ENCODE data around the gene CLTB. TPM values are rescaled to one million over a fixed set of nuclear protein-coding genes. Genes with fewer than 3 reads are reported as not detected.
A peak's percentile ranks its signal among the peaks of the same experiment; 100 is the strongest.
"Not testable (repeated sequence)": the region's sequence is repeated elsewhere in the genome, so short reads cannot be mapped to it uniquely, and the experiment has no call there.

Gene CLTB
- polyA plus RNA-seq = 54.1 TPM

- Mint-ChIP-seq H3K36me3 (peaks cover 2% of the 10 kb centered on the region), H3K4me3 (peak within 1 kb of the TSS; percentile 82 to 92 (median 88)), H3K4me1 (peaks cover 12 to 26% (median 16%) of the 10 kb centered on the region in 3 donors), H3K27me3 (peaks cover 6% of the 10 kb centered on the region), H3K27ac (peak within 1 kb of the TSS; percentile 16 to 78 (median 77)), H3K9me3 (no peaks in the 10 kb centered on the region)
Measured at GRCh38 chr5:176415952-176416924, at the start of gene CLTB. CLTB (minus strand) TSS chr5:176416539; CDS start chr5:176416363, 176 bp downstream.

GRCh38 chr5:176463113-176463764 lies 46.9 kb upstream of the CLTB start:
- H3K36me3 Mint-ChIP-seq = peaks cover 3% of the 10 kb centered on the region
- no peak overlapping the region for H3K4me3 Mint-ChIP-seq
- no peaks in the 10 kb centered on the region for H3K27me3 Mint-ChIP-seq
- H3K4me1 Mint-ChIP-seq = peaks cover 17 to 26% (median 21%) of the 10 kb centered on the region in 3 donors
- H3K27ac Mint-ChIP-seq = peak overlapping the region in 1 of 3 donors; percentile 76
- no peaks in the 10 kb centered on the region for H3K9me3 Mint-ChIP-seq

- peaks cover 17 to 28% (median 21%) of the 10 kb centered on the region in 3 donors for H3K4me1 Mint-ChIP-seq
- peaks cover 3% of the 10 kb centered on the region for H3K36me3 Mint-ChIP-seq
- no peak overlapping the region for H3K4me3 Mint-ChIP-seq
- H3K9me3 Mint-ChIP-seq = no peaks in the 10 kb centered on the region
- no peaks in the 10 kb centered on the region for H3K27me3 Mint-ChIP-seq
- H3K27ac Mint-ChIP-seq = no peak overlapping the region
Measured at GRCh38 chr5:176461349-176461748, 45.0 kb upstream of the CLTB start.

GRCh38 chr5:176458904-176459561 lies 42.7 kb upstream of the CLTB start:
- Mint-ChIP-seq H3K36me3 (peaks cover 3% of the 10 kb centered on the region), H3K27ac (peak overlapping the region in 2 of 3 donors; percentile 31 to 32), H3K4me3 (no peak overlapping the region), H3K9me3 (no peaks in the 10 kb centered on the region), H3K4me1 (peaks cover 17 to 25% (median 22%) of the 10 kb centered on the region in 3 donors), H3K27me3 (no peaks in the 10 kb centered on the region)

- Mint-ChIP-seq H3K4me1 (peaks cover 12 to 26% (median 21%) of the 10 kb centered on the region in 3 donors), H3K36me3 (peaks cover 3% of the 10 kb centered on the region), H3K4me3 (no peak overlapping the region), H3K27ac (peak overlapping the region in 1 of 3 donors; percentile 65), H3K9me3 (no peaks in the 10 kb centered on the region), H3K27me3 (no peaks in the 10 kb centered on the region)
Measured at GRCh38 chr5:176454724-176455394, 38.5 kb upstream of the CLTB start.

- peak overlapping the region in 2 of 3 donors; percentile 48 to 100 for H3K27ac Mint-ChIP-seq
- H3K27me3 Mint-ChIP-seq = peaks cover 1% of the 10 kb centered on the region
- H3K4me3 Mint-ChIP-seq = peak overlapping the region in 2 of 4 donors; percentile 30 to 98
- peaks cover 2% of the 10 kb centered on the region for H3K36me3 Mint-ChIP-seq
- peaks cover 13 to 30% (median 27%) of the 10 kb centered on the region in 3 donors for H3K4me1 Mint-ChIP-seq
- H3K9me3 Mint-ChIP-seq = no peaks in the 10 kb centered on the region
Measured at GRCh38 chr5:176450077-176450476, 33.7 kb upstream of the CLTB start.

- no peaks in the 10 kb centered on the region for H3K9me3 Mint-ChIP-seq
- H3K4me3 Mint-ChIP-seq = peak within 1 kb of the TSS; percentile 95 to 99 (median 97)
- peaks cover 13 to 27% (median 21%) of the 10 kb centered on the region in 3 donors for H3K4me1 Mint-ChIP-seq
- peaks cover 2% of the 10 kb centered on the region for H3K36me3 Mint-ChIP-seq
- H3K27me3 Mint-ChIP-seq = peaks cover 1% of the 10 kb centered on the region
- peak within 1 kb of the TSS; percentile 98 to 100 (median 99) for H3K27ac Mint-ChIP-seq
Measured at GRCh38 chr5:176447978-176448608, 31.8 kb upstream of the CLTB start, which contains the start of gene FAF2. FAF2 (plus strand) TSS chr5:176448385; CDS start chr5:176448408, 23 bp downstream.

- Mint-ChIP-seq H3K27ac (peak overlapping the region; percentile 98 to 100 (median 99)), H3K9me3 (no peaks in the 10 kb centered on the region), H3K4me3 (peak overlapping the region; percentile 95 to 99 (median 97)), H3K36me3 (peaks cover 2% of the 10 kb centered on the region), H3K27me3 (peaks cover 1% of the 10 kb centered on the region), H3K4me1 (peaks cover 13 to 24% (median 21%) of the 10 kb centered on the region in 3 donors)
Measured at GRCh38 chr5:176447591-176447977, 31.2 kb upstream of the CLTB start.

- Mint-ChIP-seq H3K9me3 (no peaks in the 10 kb centered on the region), H3K36me3 (peaks cover 2% of the 10 kb centered on the region), H3K4me3 (peak overlapping the region; percentile 95 to 99 (median 97)), H3K4me1 (peaks cover 11 to 21% (median 21%) of the 10 kb centered on the region in 3 donors), H3K27me3 (peaks cover 4% of the 10 kb centered on the region), H3K27ac (peak overlapping the region; percentile 98 to 100 (median 99))
Measured at GRCh38 chr5:176446884-176447590, 30.7 kb upstream of the CLTB start.

GRCh38 chr5:176446028-176446665 lies 29.8 kb upstream of the CLTB start:
- Mint-ChIP-seq H3K36me3 (peaks cover 2% of the 10 kb centered on the region), H3K4me3 (peak overlapping the region; percentile 46 to 98 (median 68)), H3K27me3 (peaks cover 7% of the 10 kb centered on the region), H3K27ac (peak overlapping the region in 2 of 3 donors; percentile 16 to 64), H3K9me3 (no peaks in the 10 kb centered on the region), H3K4me1 (peaks cover 11 to 21% (median 21%) of the 10 kb centered on the region in 3 donors)

- Mint-ChIP-seq H3K4me3 (peak overlapping the region in 1 of 4 donors; percentile 18), H3K4me1 (peaks cover 11 to 15% (median 14%) of the 10 kb centered on the region in 3 donors), H3K36me3 (no peaks in the 10 kb centered on the region), H3K9me3 (no peaks in the 10 kb centered on the region), H3K27ac (peak overlapping the region in 1 of 3 donors; percentile 88), H3K27me3 (peaks cover 10% of the 10 kb centered on the region)
Measured at GRCh38 chr5:176444742-176445141, 28.4 kb upstream of the CLTB start.

GRCh38 chr5:176442911-176443310 lies 26.6 kb upstream of the CLTB start:
- H3K36me3 Mint-ChIP-seq, H3K4me1 Mint-ChIP-seq, H3K27ac Mint-ChIP-seq, H3K9me3 Mint-ChIP-seq, H3K27me3 Mint-ChIP-seq: not testable (repeated sequence)
- peak overlapping the region in 1 of 4 donors; percentile 61 for H3K4me3 Mint-ChIP-seq

- H3K36me3 Mint-ChIP-seq = no peaks in the 10 kb centered on the region
- peaks cover 5 to 8% (median 6%) of the 10 kb centered on the region in 3 donors for H3K4me1 Mint-ChIP-seq
- H3K27ac Mint-ChIP-seq = no peak overlapping the region
- no peaks in the 10 kb centered on the region for H3K9me3 Mint-ChIP-seq
- peaks cover 12% of the 10 kb centered on the region for H3K27me3 Mint-ChIP-seq
- H3K4me3 Mint-ChIP-seq = no peak overlapping the region
Measured at GRCh38 chr5:176441921-176442323, 25.6 kb upstream of the CLTB start.

All from IgD-negative memory B cell (primary cell).